Glutamatergic neuron (in vitro differentiated cells): ENCODE results near the gene EXOC4. TPM values are rescaled to one million over a fixed set of nuclear protein-coding genes. Genes with fewer than 3 reads are reported as not detected.

Source experiments
- DNase-seq: peaks from one replicate; pipeline ENCODE4 v3.0.0; 2022
- H3K27ac Mint-ChIP-seq: one replicate; pipeline ENCODE4 v1.8.0; 2020; ENCODE audit warnings: mild to moderate bottlenecking, mixed read lengths, inconsistent platforms; ENCODE audit not compliant: unreplicated experiment
- H3K27me3 Mint-ChIP-seq: one replicate; pipeline ENCODE4 v1.8.0; 2020; ENCODE audit warnings: mild to moderate bottlenecking, moderate library complexity, mixed read lengths, inconsistent platforms; ENCODE audit not compliant: unreplicated experiment
- H3K36me3 Mint-ChIP-seq: one replicate; pipeline ENCODE4 v1.8.0; 2020; ENCODE audit warnings: mild to moderate bottlenecking, mixed read lengths, inconsistent platforms; ENCODE audit not compliant: unreplicated experiment
- H3K4me1 Mint-ChIP-seq: one replicate; pipeline ENCODE4 v1.8.0; 2020; ENCODE audit warnings: mild to moderate bottlenecking, low read depth, mixed read lengths, inconsistent platforms; ENCODE audit not compliant: unreplicated experiment
- H3K4me3 Mint-ChIP-seq: one replicate; pipeline ENCODE4 v1.8.0; 2020; ENCODE audit warnings: mild to moderate bottlenecking, mixed read lengths, inconsistent platforms; ENCODE audit not compliant: unreplicated experiment
- H3K9me3 Mint-ChIP-seq: one replicate; pipeline ENCODE4 v1.8.0; 2020; ENCODE audit warnings: mild to moderate bottlenecking, moderate library complexity, mixed read lengths, inconsistent platforms; ENCODE audit not compliant: unreplicated experiment
- total RNA-seq: library from RNA; stranded (reverse); fragmentation: NEBNext Ultra II Directional; extraction: Animal tissue kit (Norgen Biotek cat#: 25700); gene quantifications from one replicate; pipeline ENCODE4 v1.2.1, GENCODE V29; 2021; ENCODE audit not compliant: unreplicated experiment
- TF ChIP-seq, protein P1 (sequence below): fragments of 200-600 bp; sonication (generic); IDR thresholded peaks from one replicate; pipeline ENCODE4 v1.5.0; 2021; ENCODE audit not compliant: partially characterized antibody, unreplicated experiment

Gene EXOC4
- total RNA-seq, 1 donor from 2014 or later: 73.8 TPM

DNA sequence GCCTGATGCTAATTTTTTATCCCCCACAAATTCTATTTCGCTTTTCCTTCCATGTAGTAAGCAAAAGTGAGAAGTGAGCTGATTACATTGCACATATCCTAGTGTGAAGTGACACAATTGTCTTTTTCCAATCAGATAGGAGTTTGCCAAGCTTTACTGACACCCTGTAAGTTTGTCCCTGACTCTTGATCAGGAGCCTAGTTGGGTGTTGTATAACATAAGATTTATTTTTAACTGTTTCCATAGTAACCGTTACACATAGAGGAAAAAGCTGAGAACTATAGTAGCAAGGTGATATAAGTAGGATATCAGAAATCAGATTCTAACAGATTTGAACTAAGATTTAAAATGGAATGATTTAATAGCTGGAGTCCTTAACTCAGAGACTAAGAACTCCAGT, 31.2 kb downstream of the EXOC4 start:
- Mint-ChIP-seq H3K27me3 (peaks cover 2% of the 10 kb centered on the region), H3K9me3 (peaks cover 2% of the 10 kb centered on the region), H3K4me3 (no peak overlapping the region), H3K4me1 (peaks cover 26% of the 10 kb centered on the region), H3K36me3 (no peaks in the 10 kb centered on the region), H3K27ac (no peak overlapping the region)
- TF ChIP-seq, protein P1, sequence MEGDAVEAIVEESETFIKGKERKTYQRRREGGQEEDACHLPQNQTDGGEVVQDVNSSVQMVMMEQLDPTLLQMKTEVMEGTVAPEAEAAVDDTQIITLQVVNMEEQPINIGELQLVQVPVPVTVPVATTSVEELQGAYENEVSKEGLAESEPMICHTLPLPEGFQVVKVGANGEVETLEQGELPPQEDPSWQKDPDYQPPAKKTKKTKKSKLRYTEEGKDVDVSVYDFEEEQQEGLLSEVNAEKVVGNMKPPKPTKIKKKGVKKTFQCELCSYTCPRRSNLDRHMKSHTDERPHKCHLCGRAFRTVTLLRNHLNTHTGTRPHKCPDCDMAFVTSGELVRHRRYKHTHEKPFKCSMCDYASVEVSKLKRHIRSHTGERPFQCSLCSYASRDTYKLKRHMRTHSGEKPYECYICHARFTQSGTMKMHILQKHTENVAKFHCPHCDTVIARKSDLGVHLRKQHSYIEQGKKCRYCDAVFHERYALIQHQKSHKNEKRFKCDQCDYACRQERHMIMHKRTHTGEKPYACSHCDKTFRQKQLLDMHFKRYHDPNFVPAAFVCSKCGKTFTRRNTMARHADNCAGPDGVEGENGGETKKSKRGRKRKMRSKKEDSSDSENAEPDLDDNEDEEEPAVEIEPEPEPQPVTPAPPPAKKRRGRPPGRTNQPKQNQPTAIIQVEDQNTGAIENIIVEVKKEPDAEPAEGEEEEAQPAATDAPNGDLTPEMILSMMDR: no peak
- DNase-seq: no peak

DNA sequence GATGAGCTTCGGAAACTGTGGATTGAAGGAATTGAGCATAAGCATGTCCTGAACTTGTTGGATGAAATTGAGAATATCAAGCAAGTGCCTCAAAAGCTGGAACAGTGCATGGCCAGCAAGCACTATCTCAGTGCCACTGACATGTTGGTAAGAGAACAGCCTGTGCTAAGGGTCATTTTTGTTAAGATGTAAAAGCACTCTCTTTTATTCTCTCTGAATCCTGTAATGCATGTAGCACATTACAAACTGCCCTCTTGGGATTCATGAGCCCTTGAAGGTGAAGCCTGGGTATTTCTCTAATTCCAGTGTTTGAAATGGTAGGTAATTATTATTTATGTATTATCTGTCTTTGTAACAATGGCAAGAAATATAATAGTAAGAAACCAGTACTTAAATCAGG, 36.1 kb downstream of the EXOC4 start:
- Mint-ChIP-seq H3K27ac (peak overlapping the region; percentile 45), H3K27me3 (no peaks in the 10 kb centered on the region), H3K4me3 (no peak overlapping the region), H3K36me3 (no peaks in the 10 kb centered on the region), H3K4me1 (peaks cover 36% of the 10 kb centered on the region), H3K9me3 (peaks cover 2% of the 10 kb centered on the region)
- no peak for DNase-seq
- TF ChIP-seq, protein P1: no peak

DNA sequence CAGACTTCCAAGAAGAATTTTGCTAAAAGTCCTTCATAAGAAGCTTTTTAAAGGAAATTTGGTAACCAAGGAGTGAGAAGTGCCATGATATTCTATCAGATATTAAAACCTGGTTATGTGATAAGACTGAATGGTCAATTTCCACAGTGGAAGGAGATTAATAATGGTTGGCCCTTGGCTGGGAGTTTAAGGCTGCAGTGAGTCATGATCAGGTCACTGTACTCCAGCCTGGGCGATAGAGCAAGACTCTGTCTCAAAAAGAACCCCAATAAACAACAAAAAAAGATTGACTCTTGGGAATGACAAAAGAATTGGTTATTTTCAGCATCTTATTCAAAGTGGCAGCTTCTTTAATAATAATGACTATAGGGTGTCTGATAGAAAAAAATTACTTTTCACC, 37.2 kb downstream of the EXOC4 start:
- Mint-ChIP-seq H3K36me3 (no peaks in the 10 kb centered on the region), H3K4me3 (no peak overlapping the region), H3K9me3 (peaks cover 2% of the 10 kb centered on the region), H3K27me3 (no peaks in the 10 kb centered on the region), H3K4me1 (peaks cover 35% of the 10 kb centered on the region), H3K27ac (no peak overlapping the region)
- DNase-seq: no peak
- TF ChIP-seq, protein P1: no peak

DNA sequence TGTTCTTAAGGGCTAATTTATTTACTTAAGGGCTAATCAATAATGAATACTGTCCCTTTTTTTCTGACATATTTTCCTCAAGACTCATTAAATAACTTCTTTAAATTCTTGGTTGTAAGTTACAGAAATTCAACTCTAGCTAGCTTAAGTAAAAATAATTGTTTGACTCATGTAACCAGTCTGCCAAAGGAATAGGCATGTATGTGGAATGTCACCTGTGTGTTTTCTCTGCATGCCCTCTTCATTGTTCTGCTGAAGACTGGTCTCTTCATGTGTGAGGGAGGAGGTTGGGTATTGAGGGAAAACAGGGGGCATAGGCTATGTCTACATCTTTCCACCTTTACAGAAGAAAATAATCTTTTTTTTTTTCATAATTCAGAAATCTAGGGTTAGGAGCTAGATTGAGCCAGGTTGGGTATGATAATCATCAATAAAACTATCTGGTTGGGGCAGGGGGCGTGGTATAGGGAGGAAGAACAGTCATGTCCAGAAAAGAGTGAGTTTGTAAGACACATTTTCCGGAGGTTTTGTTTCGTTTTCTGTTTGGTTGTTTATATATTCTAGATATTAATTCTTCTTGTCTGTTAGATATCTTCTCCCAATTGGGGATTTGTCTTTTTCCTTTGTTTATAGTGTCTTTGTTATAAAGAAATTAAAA, 37.9 kb downstream of the EXOC4 start:
- H3K4me3 Mint-ChIP-seq: no peak overlapping the region
- no peak overlapping the region for H3K27ac Mint-ChIP-seq
- no peak for DNase-seq
- H3K27me3 Mint-ChIP-seq: no peaks in the 10 kb centered on the region
- TF ChIP-seq, protein P1: no peak
- peaks cover 39% of the 10 kb centered on the region for H3K4me1 Mint-ChIP-seq
- no peaks in the 10 kb centered on the region for H3K36me3 Mint-ChIP-seq
- H3K9me3 Mint-ChIP-seq: no peaks in the 10 kb centered on the region

DNA sequence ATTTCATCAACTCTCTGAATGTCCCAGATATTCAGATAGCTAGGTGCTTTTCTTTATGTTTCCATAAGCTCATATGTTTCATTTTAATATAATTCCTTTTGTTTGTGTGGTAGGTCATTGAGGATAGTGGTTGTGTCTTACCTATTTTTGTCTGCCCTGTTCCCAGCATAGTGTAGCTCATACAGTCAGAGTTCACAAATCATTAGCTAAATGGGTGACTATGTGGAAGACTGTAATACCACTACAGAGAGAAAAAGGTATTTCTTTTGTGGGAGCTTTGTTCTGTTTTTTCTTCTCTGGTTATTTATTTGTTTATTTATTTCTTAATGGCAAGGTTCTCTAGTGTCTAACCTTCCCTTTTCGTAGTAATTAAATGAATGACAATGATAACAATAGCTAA, 39.8 kb downstream of the EXOC4 start:
- Mint-ChIP-seq H3K4me1 (peaks cover 43% of the 10 kb centered on the region), H3K9me3 (no peaks in the 10 kb centered on the region), H3K36me3 (no peaks in the 10 kb centered on the region), H3K27me3 (no peaks in the 10 kb centered on the region), H3K27ac (no peak overlapping the region), H3K4me3 (no peak overlapping the region)
- TF ChIP-seq, protein P1: no peak
- DNase-seq: no peak
